K562 (cell line): ENCODE data around the gene FAM180B. TPM values are rescaled to one million over a fixed set of nuclear protein-coding genes. Genes with fewer than 3 reads are reported as not detected.

Experiments
- CBX3 ChIP-seq, 2 experiments: IDR thresholded peaks; 1 replicate in 1 of 2; 2 replicates in 1 of 2; pipeline ENCODE4 v1.6.1; 2012; ENCODE audit warnings: inconsistent platforms in 2 of 2, low read length in 2 of 2, borderline replicate concordance in 1 of 2, control low read depth in 1 of 2
- E2F6 ChIP-seq, 2 experiments: IDR thresholded peaks; 2 replicates each; pipeline ENCODE4 v1.6.1; 2011; ENCODE audit warnings: borderline replicate concordance in 1 of 2, control low read depth in 1 of 2, low read depth in 1 of 2, low read length in 1 of 2, mild to moderate bottlenecking in 1 of 2, mixed read lengths in 1 of 2, moderate library complexity in 1 of 2; ENCODE audit not compliant: insufficient read depth in 1 of 2, insufficient read length in 1 of 2, poor library complexity in 1 of 2, severe bottlenecking in 1 of 2; ENCODE audit errors: extremely low read depth in 1 of 2
- ETV1 ChIP-seq: fragments of 450-650 bp; conservative IDR thresholded peaks from 2 replicates; pipeline ENCODE4 v1.6.1; 2016; ENCODE audit warnings: missing genetic modification characterization, control low read depth, low read depth, missing compliant biosample characterization
- GMEB1 ChIP-seq: fragments of 250-450 bp; sonication (Bioruptor Pico); IDR thresholded peaks from 2 replicates; pipeline ENCODE4 v1.4.0; 2020; ENCODE audit warnings: mild to moderate bottlenecking
- KDM1A ChIP-seq, 2 experiments: fragments of 450-650 bp; IDR thresholded peaks; 2 replicates each; pipeline ENCODE4 v1.6.1; 2016; ENCODE audit warnings: mild to moderate bottlenecking in 2 of 2
- PRMT5 ChIP-seq: sonication (generic); formaldehyde crosslinking; IDR thresholded peaks from 2 replicates; pipeline ENCODE4 v1.5.0; 2020; ENCODE audit warnings: missing genetic modification reagents
- PURB ChIP-seq: sonication (generic); formaldehyde crosslinking; IDR thresholded peaks from 2 replicates; pipeline ENCODE4 v1.9.0; 2021; ENCODE audit warnings: low read depth, mild to moderate bottlenecking, missing genetic modification reagents
- SAFB ChIP-seq: fragments of 200-400 bp; formaldehyde crosslinking; IDR thresholded peaks from 2 replicates; pipeline ENCODE4 v1.6.1; 2017; ENCODE audit warnings: low read depth, low read length, borderline replicate concordance
- SMAD1 ChIP-seq: fragments of 150-350 bp; IDR thresholded peaks from 2 replicates; pipeline ENCODE4 v1.6.1; 2014; ENCODE audit warnings: low read length, low read depth; ENCODE audit not compliant: partially characterized antibody
- STAT5A ChIP-seq: IDR thresholded peaks from 2 replicates; pipeline ENCODE4 v1.6.1; 2012; ENCODE audit warnings: low read length, inconsistent platforms, borderline replicate concordance
- TCFL5 ChIP-seq: fragments of 250-450 bp; sonication (Bioruptor Pico); conservative IDR thresholded peaks from 2 replicates; pipeline ENCODE4 v1.6.1; 2021; ENCODE audit warnings: mild to moderate bottlenecking, moderate library complexity, matching md5 sums
- ZC3H8 ChIP-seq: fragments of 450-650 bp; IDR thresholded peaks from 2 replicates; pipeline ENCODE4 v1.6.1; 2017
- ZFX ChIP-seq: sonication (generic); formaldehyde crosslinking; IDR thresholded peaks from 2 replicates; pipeline ENCODE4 v1.8.0; 2022; ENCODE audit warnings: mild to moderate bottlenecking, missing genetic modification reagents, moderate library complexity
- ZNF280A ChIP-seq: fragments of 450-650 bp; IDR thresholded peaks from 2 replicates; pipeline ENCODE4 v1.6.1; 2018; ENCODE audit warnings: mild to moderate bottlenecking, low read depth; ENCODE audit not compliant: partially characterized antibody
- ZNF445 ChIP-seq: fragments of 250-450 bp; sonication (Bioruptor Pico); IDR thresholded peaks from 2 replicates; pipeline ENCODE4 v1.4.0; 2020; ENCODE audit warnings: low read depth, mild to moderate bottlenecking, moderate library complexity
- ZNF511 ChIP-seq: sonication (generic); formaldehyde crosslinking; IDR thresholded peaks from 2 replicates; pipeline ENCODE4 v1.8.0; 2022; ENCODE audit warnings: mild to moderate bottlenecking, missing genetic modification reagents
- ZNF592 ChIP-seq: fragments of 450-650 bp; IDR thresholded peaks from 2 replicates; pipeline ENCODE4 v1.6.1; 2017; ENCODE audit warnings: antibody characterized with exemption, mild to moderate bottlenecking
- ZNF778 ChIP-seq: fragments of 450-650 bp; formaldehyde crosslinking; IDR thresholded peaks from 2 replicates; pipeline ENCODE4 v1.4.0; 2020; ENCODE audit warnings: mild to moderate bottlenecking, moderate library complexity
- ZSCAN32 ChIP-seq: fragments of 450-650 bp; formaldehyde crosslinking; IDR thresholded peaks from 2 replicates; pipeline ENCODE4 v1.4.0; 2020; ENCODE audit warnings: mild to moderate bottlenecking, moderate library complexity
- polyA plus RNA-seq, 8 experiments: library from polyadenylated mRNA; depleted of rRNA in 4 of 8; stranded (reverse) in 5 of 8; unstranded in 3 of 8; fragments of >200 nt; fragmentation: Nextera tagmentation in 2 of 8; fragmentation: Illumina TruSeq in 1 of 8; extraction: Ambion mirVana in 2 of 8; extraction: Trizol in 1 of 8; gene quantifications; 2 replicates each; pipeline versions ENCODE4 v1.2.1 to v1.2.3, GENCODE V29; 2011 to 2014; ENCODE audit warnings: inconsistent platforms in 1 of 8, missing spikeins in 1 of 8
- total RNA-seq, 7 experiments: library from RNA; depleted of rRNA in 6 of 7; stranded (reverse); fragments of >200 nt in 6 of 7; fragmentation: Illumina TruSeq in 2 of 7; extraction: Trizol in 2 of 7; gene quantifications; 2 replicates each; pipeline versions ENCODE4 v1.2.1 to v1.2.3, GENCODE V29; 2011 to 2021; ENCODE audit warnings: low replicate concordance in 1 of 7

Gene FAM180B
- total and polyA plus RNA-seq, 9 of the 15 experiments (the other 6 are each of a cell fraction or from before 2014, with no cell fraction given), result 0.05 to 0.14 TPM; not detected in 7

- TF ChIP-seq E2F6 (IDR thresholded peaks at IDR 0.05; ENCODE audit: borderline replicate concordance in 1 of 2, extremely low read depth in 1 of 2, insufficient read depth in 1 of 2, insufficient read length in 1 of 2, low read depth in 1 of 2, low read length in 1 of 2, poor library complexity in 1 of 2, severe bottlenecking in 1 of 2) (no peak), ZFX (CRISPR knock-in tag) (peak; percentile 50), SAFB (no peak), ZNF778 (CRISPR knock-in tag) (no peak), KDM1A (IDR thresholded peaks at IDR 0.05) (peak in 1 of 2 experiments; percentile 22; a peak in 1 of 4 replicates), STAT5A (0 out of 2 replicates have a peak, but pooled peaks have one; percentile 3), GMEB1 (no peak), ZNF511 (CRISPR knock-in tag) (no peak), PRMT5 (CRISPR knock-in tag) (no peak), ZC3H8 (no peak), ZSCAN32 (CRISPR knock-in tag) (no peak), ZNF445 (no peak), TCFL5 (CRISPR knock-in tag) (no peak), ZNF592 (0 out of 2 replicates have a peak, but pooled peaks have one; percentile 25), SMAD1 (no peak), PURB (no peak), ETV1 (tag) (no peak), ZNF280A (no peak), CBX3 (IDR thresholded peaks at IDR 0.05; ENCODE audit: borderline replicate concordance in 1 of 2, low read length in 2 of 2) (no peak)
These were observed 35.4 kb upstream of the FAM180B start (continued) for GRCh38 chr11:47551086-47551485.
